Measurements from ENCODE around the gene STMN3. TPM values are rescaled to one million over a fixed set of nuclear protein-coding genes. Genes with fewer than 3 reads are reported as not detected.

STMN3 gene
- total RNA-seq, 1 donor from 2014 or later: 6.1 TPM

GRCh38 chr20:63664861-63665594 lies 11.8 kb upstream of the STMN3 start:
- Mint-ChIP-seq H3K4me1 (no peaks in the 10 kb centered on the region), H3K4me3 (no peak overlapping the region), H3K27ac (no peak overlapping the region), H3K27me3 (no peaks in the 10 kb centered on the region), H3K36me3 (ENCODE audit: low read depth) (peaks cover 44% of the 10 kb centered on the region), H3K9me3 (no peaks in the 10 kb centered on the region)
- no peak for TF ChIP-seq CTCF (IDR thresholded peaks at IDR 0.05)
- intact Hi-C loops (cut with micrococcal nuclease): no loop called here
- ChIA-PET CTCF (interaction anchor here (1.4 kb wide), 1 partner anchor 23 kb away, joined by 3 read pairs; no protein-coding TSS in a partner anchor), POLR2A (no interaction called here)
- DNase-seq (no peak), ATAC-seq (ENCODE audit: low read depth) (no peak)

- intact Hi-C loops (cut with micrococcal nuclease): no loop called here
- ATAC-seq (ENCODE audit: low read depth): no peak
- CTCF ChIA-PET: interaction anchor here (1.4 kb wide), 1 partner anchor 22 kb away, joined by 3 read pairs; no protein-coding TSS in a partner anchor
Observed at GRCh38 chr20:63664143-63664851, 11.1 kb upstream of the STMN3 start.

GRCh38 chr20:63663332-63664066 lies 10.3 kb upstream of the STMN3 start:
- H3K27ac Mint-ChIP-seq: no peak overlapping the region
- intact Hi-C loops (cut with micrococcal nuclease): no loop called here
- ChIA-PET CTCF (no interaction called here), POLR2A (no interaction called here)
- no peak overlapping the region for H3K4me3 Mint-ChIP-seq
- H3K36me3 Mint-ChIP-seq (ENCODE audit: low read depth): peaks cover 39% of the 10 kb centered on the region
- no peak for DNase-seq
- peaks cover 15% of the 10 kb centered on the region for H3K4me1 Mint-ChIP-seq
- H3K9me3 Mint-ChIP-seq: no peaks in the 10 kb centered on the region
- ATAC-seq (ENCODE audit: low read depth): no peak
- H3K27me3 Mint-ChIP-seq: no peaks in the 10 kb centered on the region
- TF ChIP-seq CTCF (IDR thresholded peaks at IDR 0.05): no peak

More at GRCh38 chr20:63664143-63664851, 11.1 kb upstream of the STMN3 start:
- POLR2A ChIA-PET: no interaction called here
- H3K27ac Mint-ChIP-seq: no peak overlapping the region
- no peak overlapping the region for H3K4me3 Mint-ChIP-seq
- H3K27me3 Mint-ChIP-seq: no peaks in the 10 kb centered on the region
- peaks cover 43% of the 10 kb centered on the region for H3K36me3 Mint-ChIP-seq (ENCODE audit: low read depth)
- H3K9me3 Mint-ChIP-seq: no peaks in the 10 kb centered on the region
- no peak for DNase-seq
- no peak for TF ChIP-seq CTCF (IDR thresholded peaks at IDR 0.05)
- H3K4me1 Mint-ChIP-seq: peaks cover 7% of the 10 kb centered on the region

- Mint-ChIP-seq H3K9me3 (no peaks in the 10 kb centered on the region), H3K4me1 (peaks cover 20% of the 10 kb centered on the region), H3K4me3 (no peak overlapping the region), H3K36me3 (ENCODE audit: low read depth) (peaks cover 38% of the 10 kb centered on the region), H3K27ac (no peak overlapping the region), H3K27me3 (no peaks in the 10 kb centered on the region)
- CTCF ChIA-PET: no interaction called here
- intact Hi-C loops (cut with micrococcal nuclease): no loop called here
- TF ChIP-seq CTCF (IDR thresholded peaks at IDR 0.05): no peak
- POLR2A ChIA-PET: interaction anchor here (1.1 kb wide), 1 partner anchor 35 kb away, joined by 12 read pairs; no protein-coding TSS in a partner anchor
- ATAC-seq (ENCODE audit: low read depth): no peak
- no peak for DNase-seq
Observed at GRCh38 chr20:63662813-63663189, 9.6 kb upstream of the STMN3 start.

All from activated B cell treated with CpG ODN at 0.5 μM for 24 hours (primary cell).